LHCN-M2 (cell line): ENCODE data around the gene AGAP1. TPM values are rescaled to one million over a fixed set of nuclear protein-coding genes. Genes with fewer than 3 reads are reported as not detected.
A peak's percentile ranks its signal among the peaks of the same experiment; 100 is the strongest.

ENCODE experiments used
- DNase-seq: peaks from one replicate; pipeline ENCODE4 v3.0.0-alpha.2; 2012; ENCODE audit warnings: low read depth
- total RNA-seq: library from RNA; depleted of rRNA; stranded (reverse); fragments of >200 nt; gene quantifications from 2 replicates; pipeline ENCODE4 v1.2.3, GENCODE V29; 2014

The AGAP1 gene
- total RNA-seq, 1 experiment from 2014 or later: 15.2 TPM

DNA sequence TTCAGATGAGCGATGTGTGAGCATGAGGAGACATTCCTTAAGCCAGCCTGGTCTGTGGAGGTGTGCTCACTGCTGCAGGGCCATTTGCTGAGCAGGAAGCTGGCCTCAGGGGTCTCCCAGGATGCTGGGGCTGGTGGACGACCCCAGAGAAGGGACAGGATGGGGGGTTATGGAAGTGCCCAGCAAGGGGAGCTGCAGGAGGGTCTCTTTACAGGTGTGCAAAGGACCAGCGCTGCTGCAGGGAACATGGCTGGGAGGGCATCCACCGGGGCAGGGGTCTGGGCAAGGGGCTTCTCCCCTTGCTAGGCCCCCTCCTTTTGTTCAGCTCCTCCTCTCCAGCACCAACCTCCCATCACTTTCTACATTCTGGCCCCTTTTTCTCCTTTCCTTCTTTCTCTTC lies 489.2 kb downstream of the AGAP1 start:
- no peak for DNase-seq

DNA sequence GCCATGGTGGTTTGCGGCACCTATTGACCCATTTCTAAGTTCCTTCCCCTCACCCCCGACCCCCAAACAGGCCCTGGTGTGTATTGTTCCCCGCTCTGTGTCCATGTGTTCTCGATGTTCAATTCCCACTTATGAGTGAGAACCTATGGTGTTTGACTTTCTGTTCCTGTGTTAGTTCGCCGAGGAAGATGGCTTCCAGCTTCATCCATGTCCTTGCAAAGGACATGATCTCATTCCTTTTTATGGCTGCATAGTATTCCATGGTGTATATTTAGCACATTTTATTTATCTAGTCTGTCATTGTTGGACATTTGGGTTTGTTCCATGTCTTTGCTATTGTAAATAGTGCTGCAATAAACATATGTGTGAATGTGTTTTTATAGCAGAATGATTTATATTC lies 490.7 kb downstream of the AGAP1 start:
- no peak for DNase-seq

DNA sequence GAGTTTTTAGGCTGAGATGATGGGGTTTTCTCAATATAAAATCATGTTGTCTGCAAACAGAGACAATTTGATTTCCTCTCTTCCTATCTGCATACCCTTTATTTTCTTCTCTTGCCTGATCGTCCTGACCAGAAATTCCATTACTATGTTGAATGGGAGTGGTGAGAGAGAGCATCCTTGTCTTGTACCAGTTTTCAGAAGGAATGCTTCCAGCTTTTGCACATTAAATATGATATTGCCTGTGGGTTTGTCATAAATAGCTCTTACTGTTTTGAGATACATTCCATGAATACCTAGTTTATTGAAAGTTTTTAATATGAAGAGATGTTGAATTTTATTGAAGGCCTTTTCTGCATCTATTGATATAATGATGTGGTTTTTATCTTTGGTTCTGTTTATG lies 492.5 kb downstream of the AGAP1 start:
- peak; percentile 31 for DNase-seq

DNA sequence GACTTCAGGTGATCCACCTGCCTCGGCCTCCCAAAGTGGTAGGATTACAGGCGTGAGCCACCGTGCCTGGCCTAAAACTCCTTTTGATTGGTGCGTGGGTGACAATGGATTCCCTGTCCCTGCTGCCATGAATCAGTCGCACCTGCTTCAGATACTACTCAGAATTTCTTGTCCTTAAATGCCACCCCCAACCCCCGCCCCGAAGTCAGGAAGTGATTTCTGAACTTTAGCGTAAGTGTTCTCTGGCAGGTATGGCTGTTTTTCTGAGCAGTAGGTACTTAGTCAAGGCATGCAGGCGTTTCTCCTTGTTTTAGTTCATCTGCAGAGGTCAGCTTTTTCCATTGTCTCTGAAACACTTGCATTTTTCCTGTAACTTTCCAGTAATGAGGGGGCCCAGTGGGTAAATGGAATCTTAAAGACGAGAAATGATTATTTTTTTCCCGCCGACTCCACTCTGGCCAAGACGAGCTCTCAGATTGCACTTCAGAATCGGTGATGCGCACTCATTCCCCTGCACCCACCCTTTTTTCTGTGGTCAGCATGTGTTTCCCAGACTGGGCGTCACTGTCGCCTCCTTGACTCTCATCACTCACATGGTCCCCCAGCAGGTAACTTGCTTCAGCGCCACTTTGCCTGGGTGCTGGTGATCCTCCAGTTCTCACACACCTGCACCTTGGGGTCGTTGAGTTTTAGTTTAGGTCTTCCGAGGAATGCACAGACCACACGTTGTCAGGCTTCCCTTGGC lies 494.6 kb downstream of the AGAP1 start:
- no peak for DNase-seq

DNA sequence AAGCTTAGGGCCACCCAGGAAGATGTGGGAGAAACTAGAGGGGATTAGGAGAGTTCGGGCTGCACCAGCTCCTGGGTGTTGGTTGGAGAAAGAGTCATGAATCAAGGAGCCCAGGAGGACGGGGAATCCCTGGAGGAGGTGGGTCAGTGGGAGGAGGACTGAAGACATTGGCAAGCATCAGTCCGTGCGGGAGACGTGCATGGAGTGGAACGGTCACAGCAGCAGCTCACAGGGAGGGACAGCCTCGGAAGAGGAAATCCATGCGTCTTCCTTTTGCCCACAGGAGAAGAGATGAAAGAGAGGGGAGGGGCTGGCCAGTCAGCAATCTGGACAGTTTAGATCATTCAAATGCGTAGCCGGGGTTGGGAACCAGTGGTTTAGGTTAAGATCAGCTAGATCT lies 495.7 kb downstream of the AGAP1 start:
- DNase-seq: no peak

DNA sequence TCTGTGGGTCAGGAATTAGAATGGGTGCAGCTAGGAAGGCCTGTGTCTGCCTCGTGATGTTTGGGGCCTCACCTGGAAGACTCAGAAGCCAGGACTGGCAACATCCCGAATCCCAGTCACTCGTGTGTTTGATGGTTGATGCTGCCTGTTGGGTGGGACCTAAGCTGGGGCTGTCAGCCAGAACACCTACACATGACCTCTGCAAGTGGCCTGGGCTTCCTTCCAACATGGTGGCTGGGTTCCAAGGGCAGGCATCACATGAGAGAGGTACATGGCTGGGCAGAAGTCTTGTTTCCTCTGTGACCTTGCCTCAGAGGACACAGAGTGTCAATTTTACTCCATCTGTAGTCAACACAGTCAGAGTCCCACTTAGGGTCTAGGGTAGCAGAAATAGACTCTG lies 496.5 kb downstream of the AGAP1 start:
- no peak for DNase-seq

DNA sequence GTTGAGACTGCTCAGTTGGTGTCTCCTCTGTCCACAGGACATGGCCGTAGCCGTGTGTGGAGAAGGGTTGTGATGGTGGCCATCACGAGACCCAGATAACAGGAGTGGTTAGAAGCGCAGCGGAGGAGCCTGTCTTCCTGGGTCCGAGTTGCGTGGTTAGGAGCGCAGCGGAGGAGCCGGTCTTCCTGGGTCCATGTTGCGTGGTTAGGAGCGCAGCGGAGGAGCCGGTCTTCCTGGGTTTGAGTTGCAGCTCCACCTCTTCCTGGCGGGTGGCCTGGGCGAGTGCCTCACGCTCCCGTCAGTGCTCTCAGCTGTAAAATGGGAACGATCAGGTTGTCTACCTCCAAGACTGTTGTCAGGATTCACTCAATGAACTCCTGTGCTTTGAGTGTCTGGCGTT lies 498.2 kb downstream of the AGAP1 start:
- no peak for DNase-seq

DNA sequence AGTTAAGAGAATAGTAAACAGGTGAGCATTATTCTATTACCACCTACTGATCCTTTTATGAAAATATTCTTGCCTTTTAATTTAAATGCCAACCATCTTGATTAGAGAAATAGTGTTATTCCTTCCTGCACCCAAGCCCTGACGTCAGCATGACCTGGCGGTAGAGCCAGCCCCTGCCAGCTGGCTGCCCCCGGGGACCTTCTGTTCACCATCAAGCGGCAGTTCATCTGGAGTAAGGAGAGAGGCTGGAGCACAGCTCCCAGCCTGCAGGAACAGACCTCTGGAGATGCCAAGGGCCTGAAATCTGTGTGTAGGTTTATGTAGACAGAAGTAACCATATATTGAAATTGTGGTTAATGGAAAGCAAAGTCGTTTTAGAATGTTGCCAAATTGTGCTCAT lies 502.6 kb downstream of the AGAP1 start:
- DNase-seq: no peak

DNA sequence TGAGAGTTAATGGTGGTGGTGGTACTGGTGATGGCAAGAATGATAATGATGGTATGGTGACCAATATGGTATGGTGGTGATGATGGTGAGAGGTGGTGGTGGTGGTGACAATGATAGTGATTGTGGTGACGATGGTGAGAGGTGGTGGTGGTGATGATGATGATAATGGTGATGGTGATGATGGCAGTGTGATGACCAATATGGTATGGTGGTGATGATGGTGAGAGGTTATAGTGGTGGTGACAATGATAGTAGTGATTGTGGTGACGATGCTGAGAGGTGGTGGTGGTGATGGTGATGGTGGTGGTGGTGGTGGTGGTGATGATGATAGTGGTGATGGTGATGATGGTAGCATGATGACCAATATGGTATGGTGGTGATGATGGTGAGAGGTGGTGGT lies 505.2 kb downstream of the AGAP1 start:
- no peak for DNase-seq

DNA sequence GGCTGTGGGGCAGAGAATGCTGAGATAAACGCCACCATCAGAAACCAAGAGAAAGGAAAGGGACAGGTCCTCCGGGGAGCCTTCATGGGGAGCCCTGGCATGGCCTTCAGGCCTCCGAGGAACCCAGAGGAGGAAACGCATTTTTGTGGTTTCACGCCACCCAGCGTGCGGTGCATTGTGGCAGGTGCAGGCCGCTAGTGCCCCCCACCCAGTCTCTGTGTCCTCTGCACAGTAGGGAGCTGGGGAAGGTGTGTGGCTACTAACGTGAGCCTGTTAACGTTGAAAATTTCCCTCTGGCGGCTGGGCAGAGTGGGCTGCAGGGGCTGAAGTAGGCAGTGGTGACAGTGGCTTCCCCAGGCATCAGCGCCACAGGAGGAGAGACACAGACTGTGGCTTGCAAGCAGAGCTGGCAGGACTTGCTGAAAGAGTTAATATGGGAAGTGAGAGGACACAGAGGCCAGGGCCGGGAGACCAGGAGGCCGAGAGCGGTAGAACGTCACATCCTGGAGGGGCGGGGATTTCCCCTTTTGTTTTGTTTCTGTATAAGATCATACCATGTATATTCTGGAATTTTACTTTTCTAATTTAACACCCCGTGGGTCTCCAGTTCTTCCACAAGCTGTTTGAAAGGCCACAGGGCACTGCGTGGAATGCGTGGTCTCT lies 507.5 kb downstream of the AGAP1 start:
- no peak for DNase-seq

DNA sequence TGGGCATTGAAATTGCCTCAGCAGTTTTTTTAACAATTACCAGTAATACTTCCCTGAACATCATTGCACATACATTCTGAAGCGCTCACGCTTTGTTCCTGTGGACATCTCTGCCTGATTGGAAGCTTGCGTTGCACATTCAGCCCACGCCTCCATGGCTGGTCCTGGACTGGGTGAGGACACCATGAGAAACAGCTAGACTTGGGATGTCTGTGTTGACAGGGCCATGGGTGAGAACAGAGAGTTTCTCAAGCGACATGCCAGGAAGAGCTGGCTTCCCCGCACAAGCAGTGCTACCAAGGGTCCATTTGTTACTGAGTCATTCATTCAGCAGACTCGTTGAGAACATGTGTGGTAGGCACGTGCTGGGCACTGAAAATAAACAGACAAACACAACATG lies 508.0 kb downstream of the AGAP1 start:
- DNase-seq: peak; percentile 8

DNA sequence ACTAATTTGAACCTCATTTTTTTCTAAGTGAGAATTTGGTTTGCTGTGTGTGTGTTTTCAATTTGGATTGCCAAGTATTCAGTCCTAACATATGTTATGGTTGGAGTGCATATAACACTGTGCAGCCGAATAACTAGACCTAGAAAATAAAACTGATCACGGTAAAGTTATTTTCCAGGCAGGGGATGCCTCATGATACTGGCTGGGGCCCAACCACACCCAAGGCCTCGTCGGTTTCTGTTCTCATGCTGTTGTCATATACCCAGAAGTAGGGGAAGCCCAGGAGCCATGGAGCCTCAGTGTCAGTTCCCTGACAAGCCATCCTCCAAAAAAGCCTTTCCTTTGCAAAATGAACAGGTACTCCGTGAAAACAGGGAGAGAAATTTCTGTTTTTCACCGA lies 514.2 kb downstream of the AGAP1 start:
- no peak for DNase-seq

DNA sequence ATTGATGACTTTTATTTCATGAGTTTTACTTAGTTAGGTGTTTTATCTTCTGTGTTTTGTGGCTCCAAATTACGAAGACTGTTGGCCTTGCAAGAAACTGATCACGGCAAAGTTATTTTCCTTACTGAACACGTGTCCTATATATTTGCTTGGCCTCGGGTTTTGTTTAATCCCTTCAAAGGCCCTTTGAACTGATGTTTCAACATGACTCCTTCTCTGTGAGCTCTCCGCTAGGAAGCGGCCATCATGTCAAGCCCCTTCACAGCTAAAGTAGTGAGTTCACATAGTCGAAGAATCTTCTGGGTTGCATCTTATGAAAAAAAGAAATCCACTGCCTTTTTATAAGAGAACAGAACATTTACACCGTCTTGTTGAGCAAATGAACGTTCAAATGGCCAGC lies 515.0 kb downstream of the AGAP1 start:
- no peak for DNase-seq

DNA sequence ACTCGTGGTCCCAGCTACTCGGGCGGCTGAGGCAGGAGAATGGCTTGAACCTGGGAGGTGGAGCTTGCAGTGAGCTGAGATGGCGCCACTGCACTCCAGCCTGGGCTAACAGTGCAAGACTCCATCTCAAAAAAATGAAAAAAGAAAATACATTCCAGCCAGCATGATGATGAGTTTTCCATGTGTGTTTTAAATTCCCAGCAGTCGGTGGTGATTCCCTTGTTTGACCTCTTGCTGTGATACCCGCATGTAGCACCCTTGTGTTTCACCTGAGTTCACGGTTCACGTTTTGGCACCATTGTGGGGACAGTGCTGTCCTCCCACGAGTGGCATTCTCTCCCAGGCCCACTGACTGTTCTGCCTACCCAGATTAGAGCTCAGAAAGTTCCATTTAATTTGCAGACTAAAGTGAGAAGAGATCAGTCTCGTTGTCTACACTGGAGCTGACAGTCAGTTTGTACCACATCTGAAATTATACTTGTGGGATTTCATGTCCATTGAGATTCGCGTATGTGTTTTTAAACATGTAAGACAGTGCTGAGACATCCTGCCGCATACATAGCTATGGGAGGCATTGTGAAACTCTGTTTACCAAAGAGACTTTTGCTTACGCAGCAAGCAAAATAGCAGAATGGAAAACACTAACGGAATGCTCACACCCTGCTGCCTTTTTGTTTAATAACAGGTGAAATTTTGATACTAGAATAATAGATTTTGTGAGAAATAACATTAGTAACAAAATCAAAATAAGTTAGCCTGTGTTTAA lies 517.3 kb downstream of the AGAP1 start:
- no peak for DNase-seq

DNA sequence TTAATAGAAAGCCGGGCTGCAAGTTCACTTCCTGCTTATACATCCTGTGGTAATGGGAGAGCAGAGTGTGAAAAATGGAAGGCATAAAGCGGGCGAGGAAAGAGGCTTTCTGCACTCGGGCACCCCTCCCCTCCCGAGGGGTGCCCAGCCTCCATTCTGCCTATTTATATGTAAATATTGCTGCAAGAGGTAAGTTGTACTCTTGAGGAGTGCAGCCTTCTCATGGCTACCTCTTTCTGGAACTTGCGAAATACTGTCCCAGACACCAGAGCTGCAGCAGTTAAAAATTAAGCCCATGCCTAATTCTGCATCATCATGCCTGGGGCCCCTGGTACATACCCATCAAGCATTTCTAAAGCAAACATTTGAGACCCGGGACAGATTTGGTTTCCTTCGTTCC lies 518.3 kb downstream of the AGAP1 start:
- no peak for DNase-seq

DNA sequence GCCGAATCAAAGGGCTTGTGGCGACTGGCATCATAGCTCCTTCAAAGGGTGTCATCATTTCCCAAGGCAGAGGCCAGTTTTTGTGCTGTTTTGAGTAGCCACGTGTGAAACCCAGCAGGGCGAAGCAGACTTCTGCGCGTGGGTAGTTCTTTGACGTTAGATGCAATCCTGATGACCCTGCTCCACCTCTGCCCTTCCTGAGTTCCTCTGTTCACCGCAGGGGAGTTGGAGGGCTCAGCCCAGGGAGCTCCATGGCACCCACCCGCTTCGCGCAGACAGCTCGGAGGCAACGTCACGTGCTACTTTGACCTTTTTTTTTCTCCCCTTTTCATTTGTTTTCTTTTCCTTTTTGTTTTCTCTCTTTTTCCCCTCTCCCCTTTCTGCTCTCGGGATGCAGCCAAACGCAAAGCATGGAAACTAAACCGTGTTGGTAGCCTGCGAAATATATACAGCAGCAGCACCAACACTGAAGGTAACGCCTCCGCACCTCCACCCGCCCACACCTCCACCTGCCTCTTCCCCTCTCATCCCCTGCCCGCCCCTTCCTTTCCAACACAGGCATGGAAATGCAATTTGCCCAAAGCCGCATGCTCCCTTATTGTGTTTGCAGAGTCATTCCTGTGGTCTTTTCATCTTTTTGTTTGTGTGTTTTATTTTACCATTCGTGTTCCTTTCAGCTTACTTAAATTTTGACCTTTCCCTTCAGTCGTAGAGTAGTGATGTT lies 520.7 kb downstream of the AGAP1 start:
- no peak for DNase-seq

DNA sequence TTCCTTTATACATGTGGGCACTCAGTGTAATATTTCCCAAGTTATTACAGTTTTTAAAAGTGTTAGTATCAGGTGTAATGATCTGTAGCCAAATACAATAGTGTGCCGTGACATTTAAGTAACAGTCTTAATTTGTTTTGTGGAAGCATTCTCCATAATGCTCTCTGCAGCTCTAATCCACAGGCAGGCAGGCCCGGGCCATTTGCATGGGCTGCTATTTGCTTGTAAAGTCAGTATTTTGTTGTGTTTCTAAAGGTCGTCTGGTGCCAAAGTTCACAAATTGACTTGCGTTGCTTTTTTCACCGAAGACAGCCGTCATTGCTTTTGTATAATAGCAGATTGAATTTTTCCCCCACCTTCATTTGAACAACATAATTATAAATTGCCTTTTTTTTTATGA lies 521.3 kb downstream of the AGAP1 start:
- DNase-seq: no peak

DNA sequence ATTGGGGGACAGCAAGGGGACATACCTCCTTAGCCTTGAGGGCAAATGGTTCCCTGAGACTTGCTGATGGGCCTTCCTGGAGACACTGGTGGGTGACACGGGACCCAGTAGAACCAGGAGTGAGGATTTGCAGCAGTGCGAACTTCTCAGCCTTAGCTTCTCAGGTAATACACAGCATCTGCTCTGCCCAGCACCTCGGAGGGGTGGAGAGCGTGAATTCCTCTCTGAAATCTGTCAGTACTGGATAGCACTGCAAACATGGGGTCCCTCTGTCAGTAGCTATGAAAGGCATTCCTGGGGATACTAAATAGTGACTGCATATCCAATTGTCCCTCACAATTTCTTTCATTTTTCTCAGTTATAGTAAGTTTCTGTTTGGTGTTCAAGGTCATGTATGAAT lies 522.7 kb downstream of the AGAP1 start:
- no peak for DNase-seq

DNA sequence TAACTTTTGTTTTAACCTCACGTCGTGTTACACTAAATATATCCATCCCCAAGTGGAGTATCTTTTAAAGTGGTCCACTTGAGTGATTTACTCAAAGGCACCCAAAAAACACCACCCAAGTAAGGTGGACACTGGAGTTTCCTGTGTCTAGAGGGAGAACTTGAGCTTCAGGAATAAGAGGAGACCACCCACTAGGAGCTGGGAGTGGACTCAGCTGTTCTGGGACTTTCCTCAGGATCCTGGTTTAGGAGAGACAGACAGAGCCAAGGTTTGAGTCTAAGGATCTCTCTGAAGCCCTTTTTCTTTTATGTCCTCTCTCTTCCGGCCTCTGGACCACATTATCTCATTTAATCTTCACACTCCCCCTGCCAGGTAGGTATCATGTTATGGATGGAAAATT lies 523.6 kb downstream of the AGAP1 start:
- no peak for DNase-seq

DNA sequence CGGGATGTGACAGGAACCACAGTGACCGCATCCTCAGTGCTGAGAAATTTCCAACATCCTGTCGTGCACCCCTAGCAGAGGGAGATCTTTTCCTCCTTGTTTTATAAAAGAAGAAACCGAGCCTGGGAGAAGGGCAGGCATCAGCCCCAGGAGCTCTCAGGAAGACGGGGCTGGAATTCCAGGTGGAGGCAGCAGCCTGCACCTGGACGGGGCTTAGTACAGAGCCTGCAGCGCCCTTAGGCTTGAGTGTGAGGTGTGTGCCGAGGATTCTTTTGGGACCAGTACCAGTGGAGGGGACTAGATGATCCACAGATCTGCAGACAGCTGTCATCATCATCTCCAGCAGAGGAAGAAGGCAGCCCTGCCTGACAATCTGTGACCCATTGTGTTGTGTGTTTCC lies 525.6 kb downstream of the AGAP1 start:
- no peak for DNase-seq

DNA sequence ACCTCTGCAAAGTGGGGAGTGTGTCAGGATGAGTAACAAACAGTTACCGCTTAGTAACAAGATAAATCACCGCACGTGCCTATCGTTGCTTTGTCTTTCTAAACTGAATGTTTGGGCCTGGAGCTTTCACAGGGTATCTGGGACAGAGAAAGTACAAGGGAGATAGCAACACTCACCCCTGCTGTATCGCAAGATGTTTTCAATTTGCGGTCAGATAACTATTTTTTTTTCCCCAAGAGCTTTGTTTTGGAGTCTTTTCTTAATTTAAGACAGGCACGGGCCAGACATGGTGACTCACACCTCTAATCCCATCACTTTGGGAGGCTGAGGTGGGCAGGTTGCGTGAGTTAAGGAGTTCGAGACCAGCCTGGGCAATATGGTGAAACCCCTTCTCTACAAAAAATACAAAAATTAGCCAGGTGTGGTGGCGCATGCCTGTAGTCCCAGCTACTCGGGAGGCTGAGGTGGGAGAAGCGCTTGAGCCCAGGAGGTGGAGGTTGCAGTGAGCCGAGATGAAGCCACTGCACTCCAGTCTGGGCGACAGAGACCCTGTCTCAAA lies 527.7 kb downstream of the AGAP1 start:
- DNase-seq: no peak

DNA sequence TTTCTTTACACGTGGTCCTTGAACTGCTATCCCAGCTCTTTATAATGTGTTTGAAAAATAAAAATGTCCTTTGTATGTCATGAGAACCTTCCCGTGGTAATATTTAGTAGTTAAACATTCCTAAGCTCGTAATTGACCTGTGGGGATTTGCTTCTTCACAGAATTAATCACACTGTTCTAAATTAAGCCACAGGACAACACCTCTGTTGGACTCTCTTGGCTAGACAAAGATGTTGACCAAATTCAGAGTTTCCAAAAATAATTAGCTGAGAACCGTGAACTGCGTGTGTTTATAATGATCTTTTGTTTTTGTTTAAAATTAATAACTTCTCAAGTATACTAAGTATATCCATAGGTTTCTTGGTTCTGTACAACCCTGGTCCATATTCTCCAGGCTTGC lies 528.3 kb downstream of the AGAP1 start:
- no peak for DNase-seq
